ENCODE results near the gene RBBP8. TPM values are rescaled to one million over a fixed set of nuclear protein-coding genes. Genes with fewer than 3 reads are reported as not detected.

Gene RBBP8
- total RNA-seq, 1 experiment from 2014 or later, result 65.2 TPM

DNA sequence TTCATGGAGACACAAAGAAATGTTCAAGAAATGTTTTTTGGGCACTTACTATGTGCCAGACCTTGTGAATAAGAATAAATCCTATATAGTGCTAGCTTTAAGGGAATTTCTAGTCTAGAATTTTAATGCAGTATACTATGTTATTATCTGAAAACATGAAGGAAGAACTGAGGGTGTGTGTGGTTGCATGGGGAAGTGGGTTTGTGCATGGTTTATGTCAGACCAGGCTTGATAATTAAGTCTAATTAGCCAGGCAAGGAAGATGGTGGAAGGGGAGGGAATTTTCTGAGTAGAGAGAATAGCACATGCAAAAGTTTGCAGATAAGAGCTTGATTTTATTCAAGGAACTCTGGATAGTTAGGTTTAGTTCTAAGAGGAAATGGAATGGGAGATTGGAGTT is 6.5 kb downstream of the RBBP8 start:
- H3K27me3 Mint-ChIP-seq (ENCODE audit: low read depth), result no peaks in the 10 kb centered on the region
- TF ChIP-seq, protein P1, sequence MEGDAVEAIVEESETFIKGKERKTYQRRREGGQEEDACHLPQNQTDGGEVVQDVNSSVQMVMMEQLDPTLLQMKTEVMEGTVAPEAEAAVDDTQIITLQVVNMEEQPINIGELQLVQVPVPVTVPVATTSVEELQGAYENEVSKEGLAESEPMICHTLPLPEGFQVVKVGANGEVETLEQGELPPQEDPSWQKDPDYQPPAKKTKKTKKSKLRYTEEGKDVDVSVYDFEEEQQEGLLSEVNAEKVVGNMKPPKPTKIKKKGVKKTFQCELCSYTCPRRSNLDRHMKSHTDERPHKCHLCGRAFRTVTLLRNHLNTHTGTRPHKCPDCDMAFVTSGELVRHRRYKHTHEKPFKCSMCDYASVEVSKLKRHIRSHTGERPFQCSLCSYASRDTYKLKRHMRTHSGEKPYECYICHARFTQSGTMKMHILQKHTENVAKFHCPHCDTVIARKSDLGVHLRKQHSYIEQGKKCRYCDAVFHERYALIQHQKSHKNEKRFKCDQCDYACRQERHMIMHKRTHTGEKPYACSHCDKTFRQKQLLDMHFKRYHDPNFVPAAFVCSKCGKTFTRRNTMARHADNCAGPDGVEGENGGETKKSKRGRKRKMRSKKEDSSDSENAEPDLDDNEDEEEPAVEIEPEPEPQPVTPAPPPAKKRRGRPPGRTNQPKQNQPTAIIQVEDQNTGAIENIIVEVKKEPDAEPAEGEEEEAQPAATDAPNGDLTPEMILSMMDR (conservative IDR thresholded peaks at IDR 0.05), result no peak

More for the DNA sequence above, 6.5 kb downstream of the RBBP8 start:
- Histone ChIP-seq H2BK15ac (ENCODE audit: low read depth, low read length) (no peak overlapping the region), H4K5ac (ENCODE audit: insufficient read length, low read depth, low read length) (no peak overlapping the region), H3K18ac (ENCODE audit: insufficient read length, low read depth, low read length) (no peak overlapping the region), H3K4me2 (ENCODE audit: insufficient read depth, insufficient read length, low read length) (no peak overlapping the region), H2BK5ac (ENCODE audit: insufficient read length, low read length) (no peak overlapping the region), H3K23me2 (ENCODE audit: insufficient read length, low read depth, low read length, poor library complexity, severe bottlenecking) (no peaks in the 10 kb centered on the region), H2AK5ac (ENCODE audit: insufficient read length, low read length) (no peak overlapping the region), H3K9ac (ENCODE audit: extremely low read depth, insufficient read length, low read length) (no peak overlapping the region), H3K27me3 (ENCODE audit: insufficient read depth, low read length) (no peaks in the 10 kb centered on the region), H3K79me2 (ENCODE audit: insufficient read depth, low read length) (peaks cover under 1% of the 10 kb centered on the region; the same call in 1 of the 2 replicates), H2BK12ac (ENCODE audit: insufficient read length, low read depth, low read length) (no peak overlapping the region), H4K8ac (replicated peaks; ENCODE audit: insufficient read length, low read depth, low read length) (no peak overlapping the region), H3K14ac (ENCODE audit: insufficient read depth, low read length) (no peak overlapping the region), H3K4me1 (ENCODE audit: insufficient read depth, low read length) (no peaks in the 10 kb centered on the region), H4K91ac (ENCODE audit: insufficient read length, low read depth, low read length) (no peak overlapping the region), H3K4ac (ENCODE audit: low read depth, low read length) (no peak overlapping the region), H4K20me1 (ENCODE audit: control insufficient read depth, insufficient read depth, insufficient read length) (no peaks in the 10 kb centered on the region), H3T11ph (ENCODE audit: low read length) (no peak overlapping the region), H2BK20ac (ENCODE audit: low read depth, low read length, poor library complexity, severe bottlenecking) (no peak overlapping the region), H3K9me3 (ENCODE audit: control insufficient read depth, low read depth, low read length) (no peaks in the 10 kb centered on the region), H3K79me1 (ENCODE audit: insufficient read depth, low read depth, low read length, poor library complexity, severe bottlenecking) (no peaks in the 10 kb centered on the region), H3K56ac (ENCODE audit: insufficient read length, low read depth, low read length) (no peak overlapping the region), H3K27ac (ENCODE audit: insufficient read length, low read depth, low read length) (no peak overlapping the region), H3K23ac (ENCODE audit: insufficient read length, low read depth, low read length) (no peak overlapping the region), H2AFZ (ENCODE audit: low read length) (no peak overlapping the region), H2BK120ac (ENCODE audit: low read depth, low read length, poor library complexity, severe bottlenecking) (no peak overlapping the region)
- Mint-ChIP-seq H3K4me1 (peaks cover 5 to 7% of the 10 kb centered on the region in 2 experiments), H3K36me3 (ENCODE audit: insufficient read depth in 1 of 3, low read depth in 3 of 3) (peaks cover 9 to 50% (median 37%) of the 10 kb centered on the region in 3 experiments; a peak in 6 of 7 replicates), H3K9me3 (no peaks in the 10 kb centered on the region), H3K27ac (no peak overlapping the region), H3K4me3 (no peak overlapping the region)
- DNase-seq, result no peak

Data from H9 (cell line).